Measurements from ENCODE around the gene SLC25A29. TPM values are rescaled to one million over a fixed set of nuclear protein-coding genes. Genes with fewer than 3 reads are reported as not detected.

SLC25A29 gene
- total and polyA plus RNA-seq, 2 of the 13 experiments (the other 11 are each of a cell fraction or from before 2014, with no cell fraction given), result 12.2 to 17.2 TPM

DNA sequence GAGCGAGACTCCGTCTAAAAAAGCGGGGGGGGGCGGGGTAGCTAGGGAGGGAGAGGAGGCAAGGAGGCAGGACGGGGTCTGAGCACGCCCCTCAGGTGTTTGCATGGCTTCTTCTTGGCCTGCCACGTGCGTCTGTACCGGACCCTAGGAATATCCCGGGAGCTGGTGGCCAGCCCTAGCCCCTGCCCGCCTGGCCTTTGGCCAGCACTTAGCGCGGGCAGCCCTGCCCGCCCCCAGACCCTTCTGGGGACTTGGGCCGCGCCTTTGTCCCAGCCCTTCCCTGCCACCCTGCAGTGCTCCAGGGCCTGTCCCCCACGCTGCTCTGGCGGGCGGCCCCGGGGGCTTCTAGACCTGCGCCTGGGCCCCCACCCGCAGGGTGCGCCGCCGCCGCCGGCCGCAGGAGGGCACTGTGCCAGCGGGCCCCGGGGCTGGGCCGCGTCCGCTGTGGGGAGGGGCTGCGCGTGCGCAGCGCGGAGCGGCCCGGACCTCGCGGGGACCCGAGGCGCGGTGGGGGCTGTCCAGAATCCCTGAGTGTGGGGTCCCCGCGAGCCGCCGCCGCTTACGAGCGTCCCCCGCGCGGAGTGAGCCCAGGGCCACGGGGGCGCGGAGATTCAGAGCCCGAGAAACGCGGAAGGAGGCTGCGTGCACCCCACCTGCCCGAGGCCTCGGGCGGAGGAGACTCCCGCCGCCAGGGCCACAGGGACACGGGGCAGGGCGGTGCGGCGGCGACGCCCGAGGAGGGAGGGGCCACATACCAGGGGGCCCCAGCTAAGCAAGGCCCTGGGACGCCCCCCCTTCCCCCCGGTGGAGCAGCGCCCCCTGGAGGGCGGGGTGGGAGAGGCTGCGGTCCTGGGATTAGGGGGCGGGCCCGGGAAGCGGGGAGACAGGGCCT is 21.0 kb downstream of the SLC25A29 start (continued):
- TF ChIP-seq, protein P1, sequence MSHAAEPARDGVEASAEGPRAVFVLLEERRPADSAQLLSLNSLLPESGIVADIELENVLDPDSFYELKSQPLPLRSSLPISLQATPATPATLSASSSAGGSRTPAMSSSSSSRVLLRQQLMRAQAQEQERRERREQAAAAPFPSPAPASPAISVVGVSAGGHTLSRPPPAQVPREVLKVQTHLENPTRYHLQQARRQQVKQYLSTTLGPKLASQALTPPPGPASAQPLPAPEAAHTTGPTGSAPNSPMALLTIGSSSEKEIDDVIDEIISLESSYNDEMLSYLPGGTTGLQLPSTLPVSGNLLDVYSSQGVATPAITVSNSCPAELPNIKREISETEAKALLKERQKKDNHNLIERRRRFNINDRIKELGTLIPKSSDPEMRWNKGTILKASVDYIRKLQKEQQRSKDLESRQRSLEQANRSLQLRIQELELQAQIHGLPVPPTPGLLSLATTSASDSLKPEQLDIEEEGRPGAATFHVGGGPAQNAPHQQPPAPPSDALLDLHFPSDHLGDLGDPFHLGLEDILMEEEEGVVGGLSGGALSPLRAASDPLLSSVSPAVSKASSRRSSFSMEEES (CRISPR knock-in tag; IDR thresholded peaks at IDR 0.05), result no peak
- TF ChIP-seq ZBTB25 (CRISPR knock-in tag; IDR thresholded peaks at IDR 0.05) (no peak), ZNF607 (CRISPR knock-in tag; IDR thresholded peaks at IDR 0.05; ENCODE audit: borderline replicate concordance) (peak; percentile 90), RFX3 (CRISPR knock-in tag; IDR thresholded peaks at IDR 0.05) (no peak), ELF1 (CRISPR knock-in tag; IDR thresholded peaks at IDR 0.05) (no peak), ZNF761 (CRISPR knock-in tag; conservative IDR thresholded peaks at IDR 0.05) (peak; percentile 82; the same call in 1 of the 2 replicates), ZNF672 (CRISPR knock-in tag; IDR thresholded peaks at IDR 0.05) (no peak), ZMYM3 (CRISPR knock-in tag; IDR thresholded peaks at IDR 0.05) (peak; percentile 39; the same call in 1 of the 2 replicates), MBD4 (IDR thresholded peaks at IDR 0.05; ENCODE audit: borderline replicate concordance, low read length) (no peak), ZNF780A (CRISPR knock-in tag; IDR thresholded peaks at IDR 0.05) (peak; percentile 84; the same call in 1 of the 2 replicates), ZNF589 (CRISPR knock-in tag; conservative IDR thresholded peaks at IDR 0.05) (peak; percentile 91), ZNF513 (CRISPR knock-in tag; conservative IDR thresholded peaks at IDR 0.05) (no peak), ZNF234 (CRISPR knock-in tag; conservative IDR thresholded peaks at IDR 0.05) (no peak), ZNF614 (CRISPR knock-in tag; IDR thresholded peaks at IDR 0.05; ENCODE audit: borderline replicate concordance) (no peak; the same call in 1 of the 2 replicates), ZNF24 (IDR thresholded peaks at IDR 0.05) (no peak; the same call in 1 of the 2 replicates), SAFB2 (CRISPR knock-in tag; IDR thresholded peaks at IDR 0.05; ENCODE audit: borderline replicate concordance, low read depth) (peak; percentile 87; the same call in 1 of the 2 replicates), NFRKB (IDR thresholded peaks at IDR 0.05) (no peak), ZBTB7A (CRISPR knock-in tag; IDR thresholded peaks at IDR 0.05) (0 out of 2 replicates have a peak, but pooled peaks have one; percentile 14)
- TF ChIP-seq, protein P2, sequence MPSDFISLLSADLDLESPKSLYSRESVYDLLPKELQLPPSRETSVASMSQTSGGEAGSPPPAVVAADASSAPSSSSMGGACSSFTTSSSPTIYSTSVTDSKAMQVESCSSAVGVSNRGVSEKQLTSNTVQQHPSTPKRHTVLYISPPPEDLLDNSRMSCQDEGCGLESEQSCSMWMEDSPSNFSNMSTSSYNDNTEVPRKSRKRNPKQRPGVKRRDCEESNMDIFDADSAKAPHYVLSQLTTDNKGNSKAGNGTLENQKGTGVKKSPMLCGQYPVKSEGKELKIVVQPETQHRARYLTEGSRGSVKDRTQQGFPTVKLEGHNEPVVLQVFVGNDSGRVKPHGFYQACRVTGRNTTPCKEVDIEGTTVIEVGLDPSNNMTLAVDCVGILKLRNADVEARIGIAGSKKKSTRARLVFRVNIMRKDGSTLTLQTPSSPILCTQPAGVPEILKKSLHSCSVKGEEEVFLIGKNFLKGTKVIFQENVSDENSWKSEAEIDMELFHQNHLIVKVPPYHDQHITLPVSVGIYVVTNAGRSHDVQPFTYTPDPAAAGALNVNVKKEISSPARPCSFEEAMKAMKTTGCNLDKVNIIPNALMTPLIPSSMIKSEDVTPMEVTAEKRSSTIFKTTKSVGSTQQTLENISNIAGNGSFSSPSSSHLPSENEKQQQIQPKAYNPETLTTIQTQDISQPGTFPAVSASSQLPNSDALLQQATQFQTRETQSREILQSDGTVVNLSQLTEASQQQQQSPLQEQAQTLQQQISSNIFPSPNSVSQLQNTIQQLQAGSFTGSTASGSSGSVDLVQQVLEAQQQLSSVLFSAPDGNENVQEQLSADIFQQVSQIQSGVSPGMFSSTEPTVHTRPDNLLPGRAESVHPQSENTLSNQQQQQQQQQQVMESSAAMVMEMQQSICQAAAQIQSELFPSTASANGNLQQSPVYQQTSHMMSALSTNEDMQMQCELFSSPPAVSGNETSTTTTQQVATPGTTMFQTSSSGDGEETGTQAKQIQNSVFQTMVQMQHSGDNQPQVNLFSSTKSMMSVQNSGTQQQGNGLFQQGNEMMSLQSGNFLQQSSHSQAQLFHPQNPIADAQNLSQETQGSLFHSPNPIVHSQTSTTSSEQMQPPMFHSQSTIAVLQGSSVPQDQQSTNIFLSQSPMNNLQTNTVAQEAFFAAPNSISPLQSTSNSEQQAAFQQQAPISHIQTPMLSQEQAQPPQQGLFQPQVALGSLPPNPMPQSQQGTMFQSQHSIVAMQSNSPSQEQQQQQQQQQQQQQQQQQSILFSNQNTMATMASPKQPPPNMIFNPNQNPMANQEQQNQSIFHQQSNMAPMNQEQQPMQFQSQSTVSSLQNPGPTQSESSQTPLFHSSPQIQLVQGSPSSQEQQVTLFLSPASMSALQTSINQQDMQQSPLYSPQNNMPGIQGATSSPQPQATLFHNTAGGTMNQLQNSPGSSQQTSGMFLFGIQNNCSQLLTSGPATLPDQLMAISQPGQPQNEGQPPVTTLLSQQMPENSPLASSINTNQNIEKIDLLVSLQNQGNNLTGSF (CRISPR knock-in tag; IDR thresholded peaks at IDR 0.05), result peak; percentile 83
